HepG2 (cell line): ENCODE data around the gene ZMYM3. TPM values are rescaled to one million over a fixed set of nuclear protein-coding genes. Genes with fewer than 3 reads are reported as not detected.
A peak's percentile ranks its signal among the peaks of the same experiment; 100 is the strongest.

ENCODE experiments used
- ATAC-seq: fragments of 200-7000 bp; cut with Tn5 transposase; 3 replicates; pipeline ENCODE4 v1.9.1; 2020; ENCODE audit warnings: mild to moderate bottlenecking, moderate library complexity
- BruUV-seq: library from RNA; stranded (reverse); fragments of 400-500 nt; replicated peaks from 2 replicates; lab custom pipeline; 2021; lab: Mats Ljungman, UMichigan
- CTCF ChIA-PET: fragments of 300-600 bp; formaldehyde crosslinking; extraction: SDS; loops from one replicate; lab custom pipeline; 2021; ENCODE audit warnings: low total read pairs, inconsistent platforms, low intra/inter-chr PET ratio; lab: Yijun Ruan, JAX
- POLR2A ChIA-PET: fragments of 350-600 bp; sonication (Branson Sonifier 250); formaldehyde crosslinking; loops from one replicate; lab custom pipeline; 2020; ENCODE audit warnings: antibody characterized with exemption, inconsistent platforms; lab: Yijun Ruan, JAX
- DNase-seq: peaks from one replicate; pipeline ENCODE4 v3.0.0-alpha.2; 2015; ENCODE audit warnings: low spot score
- FAIRE-seq: peaks from 3 replicates; lab custom pipeline; 2011; peaks lifted over from hg19 to GRCh38; lab: Jason Lieb, UNC
- H2AFZ ChIP-seq: one replicate; pipeline ENCODE4 v1.6.1; 2011; ENCODE audit warnings: low read length, inconsistent platforms
- H3K27ac ChIP-seq: fragments of 300-600 bp; 3 replicates; pipeline ENCODE4 v1.8.0; 2011; ENCODE audit warnings: mixed run types, mild to moderate bottlenecking, mixed read lengths, low read length, inconsistent platforms; ENCODE audit not compliant: insufficient read depth; ENCODE audit errors: extremely low read length
- H3K27me3 ChIP-seq, 2 experiments: fragments of 200-600 bp in 1 of 2; 2 replicates in 1 of 2; 3 replicates in 1 of 2; pipeline versions ENCODE4 v1.6.0 to v1.8.0; 2011; ENCODE audit warnings: low read length in 2 of 2, mild to moderate bottlenecking in 2 of 2, moderate library complexity in 2 of 2, inconsistent platforms in 1 of 2; ENCODE audit not compliant: insufficient read depth in 2 of 2, control insufficient read depth in 1 of 2
- H3K36me3 ChIP-seq, 2 experiments: fragments of 200-600 bp in 1 of 2; replicated peaks in 1 of 2; 2 replicates in 1 of 2; 3 replicates in 1 of 2; pipeline versions ENCODE4 v1.5.1 to v1.8.0; 2011; ENCODE audit warnings: low read length in 2 of 2, inconsistent platforms in 1 of 2; ENCODE audit not compliant: insufficient read depth in 2 of 2, control insufficient read depth in 1 of 2
- H3K4me1 ChIP-seq: 2 replicates; pipeline ENCODE4 v1.5.1; 2012; ENCODE audit warnings: low read length, inconsistent platforms; ENCODE audit not compliant: insufficient read depth
- H3K4me2 ChIP-seq: 2 replicates; pipeline ENCODE4 v1.6.0; 2011; ENCODE audit warnings: low read depth, low read length, inconsistent platforms
- H3K4me3 ChIP-seq, 3 experiments: fragments of 200-600 bp in 1 of 3; sonication (generic), shearing (Covaris generic) in 1 of 3; replicated peaks in 1 of 3; 2 replicates each; pipeline ENCODE4 v1.5.1; 2011 to 2016; ENCODE audit warnings: low read length in 3 of 3, inconsistent platforms in 2 of 3, low read depth in 2 of 3, mild to moderate bottlenecking in 2 of 3, control low read depth in 1 of 3, mixed read lengths in 1 of 3; ENCODE audit not compliant: insufficient read depth in 1 of 3
- H3K79me2 ChIP-seq: one replicate; pipeline ENCODE4 v1.6.1; 2011; ENCODE audit warnings: low read length, inconsistent platforms; ENCODE audit not compliant: insufficient read depth
- H3K9ac ChIP-seq: 2 replicates; pipeline ENCODE4 v1.6.0; 2011; ENCODE audit warnings: mild to moderate bottlenecking, low read depth, low read length, inconsistent platforms; ENCODE audit not compliant: insufficient read depth
- H3K9me3 ChIP-seq: 2 replicates; pipeline ENCODE4 v1.5.1; 2012; ENCODE audit warnings: mild to moderate bottlenecking, low read length
- H4K20me1 ChIP-seq: 2 replicates; pipeline ENCODE4 v1.6.0; 2011; ENCODE audit warnings: inconsistent platforms, mild to moderate bottlenecking, low read length, moderate library complexity; ENCODE audit not compliant: insufficient read depth
- DPF2 ChIP-seq: sonication (generic); formaldehyde crosslinking; IDR thresholded peaks from 2 replicates; pipeline ENCODE4 v1.4.0; 2020; ENCODE audit warnings: mild to moderate bottlenecking, low read depth, missing genetic modification reagents, borderline replicate concordance
- DR1 ChIP-seq: sonication (generic); formaldehyde crosslinking; IDR thresholded peaks from 2 replicates; pipeline ENCODE4 v1.8.0; 2021; ENCODE audit warnings: mild to moderate bottlenecking, missing genetic modification reagents, inconsistent platforms
- KAT8 ChIP-seq: IDR thresholded peaks from 2 replicates; pipeline ENCODE4 v1.6.1; 2016; ENCODE audit warnings: missing genetic modification reagents, missing compliant biosample characterization
- KDM5B ChIP-seq: sonication (generic); formaldehyde crosslinking; IDR thresholded peaks from 2 replicates; pipeline ENCODE4 v1.4.0; 2020; ENCODE audit warnings: missing genetic modification reagents, mild to moderate bottlenecking, borderline replicate concordance
- MATR3 ChIP-seq: sonication (generic); formaldehyde crosslinking; IDR thresholded peaks from 2 replicates; pipeline ENCODE4 v1.4.0; 2020; ENCODE audit warnings: missing genetic modification reagents
- NFIC ChIP-seq: IDR thresholded peaks from 2 replicates; pipeline ENCODE4 v1.6.1; 2012; ENCODE audit warnings: mild to moderate bottlenecking, low read length, inconsistent platforms
- NRL ChIP-seq: sonication (generic); formaldehyde crosslinking; IDR thresholded peaks from 2 replicates; pipeline ENCODE4 v1.5.0; 2020; ENCODE audit warnings: missing genetic modification reagents, mild to moderate bottlenecking, moderate library complexity, borderline replicate concordance
- RBFOX2 ChIP-seq: fragments of 200-400 bp; formaldehyde crosslinking; IDR thresholded peaks from 2 replicates; pipeline ENCODE4 v1.6.1; 2017; ENCODE audit warnings: low read depth, mild to moderate bottlenecking, low read length
- SALL1 ChIP-seq: sonication (generic); formaldehyde crosslinking; IDR thresholded peaks from 2 replicates; pipeline ENCODE4 v1.8.0; 2022; ENCODE audit warnings: mild to moderate bottlenecking, missing genetic modification reagents
- SAP130 ChIP-seq: IDR thresholded peaks from 2 replicates; pipeline ENCODE4 v1.6.1; 2016; ENCODE audit warnings: low read depth
- ZNF263 ChIP-seq: sonication (generic); formaldehyde crosslinking; IDR thresholded peaks from 2 replicates; pipeline ENCODE4 v1.4.0; 2020; ENCODE audit warnings: missing genetic modification reagents
- ZNF546 ChIP-seq: sonication (generic); formaldehyde crosslinking; conservative IDR thresholded peaks from 2 replicates; pipeline ENCODE4 v1.8.1; 2023; ENCODE audit warnings: mild to moderate bottlenecking, missing genetic modification reagents
- WGBS: methylation state at CpG from one replicate; pipeline ENCODE4 v1.1.6; 2017; ENCODE audit warnings: low lambda C conversion rate; 5-methylcytosine and 5-hydroxymethylcytosine counted together
- in situ Hi-C: cut with HindIII; loops from 2 replicates; pipeline ENCODE4 v1.10.0; 2017; ENCODE audit warnings: low pct_unique_long_range_greater_than_20kb; ENCODE audit not compliant: extremely low pct_ligation_motif_present
- intact Hi-C: fragments of 100-400 bp; cut with micrococcal nuclease; formaldehyde crosslinking; loops from one replicate; pipeline ENCODE4 v1.10.0; 2022; ENCODE audit not compliant: unreplicated experiment
- polyA plus RNA-seq, 8 experiments: library from polyadenylated mRNA; depleted of rRNA in 3 of 8; stranded (reverse) in 7 of 8; unstranded in 1 of 8; fragments of >200 nt; fragmentation: Illumina TruSeq in 4 of 8; extraction: Trizol in 4 of 8; gene quantifications; 2 replicates each; pipeline versions ENCODE4 v1.2.1 to v1.2.3, GENCODE V29; 2011 to 2016; ENCODE audit warnings: low read depth in 4 of 8, missing spikeins in 1 of 8, mixed read lengths in 1 of 8; ENCODE audit not compliant: insufficient read depth in 1 of 8
- total RNA-seq, 5 experiments: library from RNA; depleted of rRNA; stranded (reverse); fragments of >200 nt; fragmentation: Illumina TruSeq; extraction: Trizol; gene quantifications; 2 replicates each; pipeline ENCODE4 v1.2.3, GENCODE V29; 2016; ENCODE audit warnings: low read depth in 1 of 5
- TF ChIP-seq, protein P1 (sequence below): sonication (generic); formaldehyde crosslinking; IDR thresholded peaks from 2 replicates; pipeline ENCODE4 v1.4.0; 2020; ENCODE audit warnings: low read depth, mild to moderate bottlenecking, missing genetic modification reagents
- TF ChIP-seq, protein P2 (sequence below): IDR thresholded peaks from 2 replicates; pipeline ENCODE4 v1.6.1; 2016; ENCODE audit warnings: low read depth
- TF ChIP-seq, protein P3 (sequence below): sonication (generic); formaldehyde crosslinking; IDR thresholded peaks from 2 replicates; pipeline ENCODE4 v1.8.0; 2022; ENCODE audit warnings: missing genetic modification reagents, mild to moderate bottlenecking, inconsistent platforms, borderline replicate concordance
- TF ChIP-seq, protein P4 (sequence below): sonication (generic); formaldehyde crosslinking; IDR thresholded peaks from 2 replicates; pipeline ENCODE4 v1.4.0; 2020; ENCODE audit warnings: mild to moderate bottlenecking, missing genetic modification reagents

The ZMYM3 gene
- total and polyA plus RNA-seq, 2 of the 13 experiments (the other 11 are each of a cell fraction or from before 2014, with no cell fraction given): 26.4 to 35.4 TPM

DNA sequence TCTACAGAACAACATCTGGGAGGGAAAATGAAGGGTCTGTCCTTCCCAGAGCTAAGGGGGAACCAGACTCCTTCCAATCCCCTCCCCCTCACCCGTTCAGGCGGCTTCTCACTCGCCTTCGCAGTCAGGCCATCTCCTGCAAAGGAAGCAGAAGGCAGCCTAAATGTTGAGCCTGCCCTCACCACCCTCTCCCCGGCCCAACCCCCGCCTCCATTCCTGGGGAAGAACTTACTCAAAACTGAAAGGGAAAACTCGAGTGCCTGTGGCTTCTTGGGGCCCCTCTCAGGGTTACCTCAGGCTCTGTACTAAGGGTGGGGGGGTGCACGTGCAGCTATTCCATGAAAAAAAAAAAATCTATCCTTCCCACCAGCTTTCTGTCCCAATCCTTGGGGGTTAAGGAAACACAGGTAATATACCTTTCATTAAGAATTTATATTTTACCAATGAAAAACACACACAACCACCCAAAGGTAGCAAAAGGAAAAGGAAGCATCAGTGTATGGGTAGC, 2.4 kb downstream of the ZMYM3 start:
- FAIRE-seq: no peak
- no TSS peak for BruUV-seq
- Histone ChIP-seq H3K4me2 (peak overlapping the region; percentile 75), H3K36me3 (peaks cover 8 to 22% of the 10 kb centered on the region in 2 experiments), H3K9ac (peak overlapping the region; percentile 56; the same call in 1 of the 2 replicates), H3K27ac (no peak overlapping the region), H3K4me1 (peaks cover 34% of the 10 kb centered on the region), H4K20me1 (no peaks in the 10 kb centered on the region)
- no peak for DNase-seq
- intact Hi-C loops: loop anchor here (5.0 kb wide), 1 partner anchor 69 kb away; no protein-coding TSS in a partner anchor
- TF ChIP-seq, protein P1, sequence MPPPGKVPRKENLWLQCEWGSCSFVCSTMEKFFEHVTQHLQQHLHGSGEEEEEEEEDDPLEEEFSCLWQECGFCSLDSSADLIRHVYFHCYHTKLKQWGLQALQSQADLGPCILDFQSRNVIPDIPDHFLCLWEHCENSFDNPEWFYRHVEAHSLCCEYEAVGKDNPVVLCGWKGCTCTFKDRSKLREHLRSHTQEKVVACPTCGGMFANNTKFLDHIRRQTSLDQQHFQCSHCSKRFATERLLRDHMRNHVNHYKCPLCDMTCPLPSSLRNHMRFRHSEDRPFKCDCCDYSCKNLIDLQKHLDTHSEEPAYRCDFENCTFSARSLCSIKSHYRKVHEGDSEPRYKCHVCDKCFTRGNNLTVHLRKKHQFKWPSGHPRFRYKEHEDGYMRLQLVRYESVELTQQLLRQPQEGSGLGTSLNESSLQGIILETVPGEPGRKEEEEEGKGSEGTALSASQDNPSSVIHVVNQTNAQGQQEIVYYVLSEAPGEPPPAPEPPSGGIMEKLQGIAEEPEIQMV (CRISPR knock-in tag): no peak
- TF ChIP-seq MATR3 (CRISPR knock-in tag) (no peak), KAT8 (CRISPR knock-in tag) (no peak), SALL1 (CRISPR knock-in tag) (no peak), ZNF263 (no peak), SAP130 (CRISPR knock-in tag) (no peak), KDM5B (no peak), ZNF546 (CRISPR knock-in tag) (no peak), RBFOX2 (no peak), NFIC (no peak), DPF2 (no peak), NRL (CRISPR knock-in tag) (no peak), DR1 (CRISPR knock-in tag) (no peak)
- TF ChIP-seq, protein P2, sequence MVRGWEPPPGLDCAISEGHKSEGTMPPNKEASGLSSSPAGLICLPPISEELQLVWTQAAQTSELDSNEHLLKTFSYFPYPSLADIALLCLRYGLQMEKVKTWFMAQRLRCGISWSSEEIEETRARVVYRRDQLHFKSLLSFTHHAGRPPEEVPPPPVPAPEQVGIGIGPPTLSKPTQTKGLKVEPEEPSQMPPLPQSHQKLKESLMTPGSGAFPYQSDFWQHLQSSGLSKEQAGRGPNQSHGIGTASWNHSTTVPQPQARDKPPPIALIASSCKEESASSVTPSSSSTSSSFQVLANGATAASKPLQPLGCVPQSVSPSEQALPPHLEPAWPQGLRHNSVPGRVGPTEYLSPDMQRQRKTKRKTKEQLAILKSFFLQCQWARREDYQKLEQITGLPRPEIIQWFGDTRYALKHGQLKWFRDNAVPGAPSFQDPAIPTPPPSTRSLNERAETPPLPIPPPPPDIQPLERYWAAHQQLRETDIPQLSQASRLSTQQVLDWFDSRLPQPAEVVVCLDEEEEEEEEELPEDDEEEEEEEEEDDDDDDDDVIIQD (CRISPR knock-in tag): no peak
- TF ChIP-seq, protein P3, sequence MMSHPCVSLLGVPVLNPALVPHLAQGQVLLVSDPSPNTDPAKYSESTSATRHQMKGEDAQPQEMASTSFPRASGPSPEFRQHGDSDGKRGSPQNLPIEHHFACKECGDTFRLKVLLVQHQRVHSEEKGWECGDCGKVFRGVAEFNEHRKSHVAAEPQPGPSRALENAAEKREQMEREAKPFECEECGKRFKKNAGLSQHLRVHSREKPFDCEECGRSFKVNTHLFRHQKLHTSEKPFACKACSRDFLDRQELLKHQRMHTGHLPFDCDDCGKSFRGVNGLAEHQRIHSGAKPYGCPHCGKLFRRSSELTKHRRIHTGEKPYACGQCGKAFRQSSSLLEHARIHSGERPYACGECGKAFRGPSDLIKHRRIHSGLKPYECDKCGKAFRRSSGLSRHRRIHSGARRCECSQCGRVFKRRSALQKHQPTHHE (CRISPR knock-in tag): no peak
- TF ChIP-seq, protein P4, sequence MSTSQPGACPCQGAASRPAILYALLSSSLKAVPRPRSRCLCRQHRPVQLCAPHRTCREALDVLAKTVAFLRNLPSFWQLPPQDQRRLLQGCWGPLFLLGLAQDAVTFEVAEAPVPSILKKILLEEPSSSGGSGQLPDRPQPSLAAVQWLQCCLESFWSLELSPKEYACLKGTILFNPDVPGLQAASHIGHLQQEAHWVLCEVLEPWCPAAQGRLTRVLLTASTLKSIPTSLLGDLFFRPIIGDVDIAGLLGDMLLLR (CRISPR knock-in tag): no peak
- TF ChIP-seq, all 625 proteins: peak for 0
- CTCF ChIA-PET: no interaction called here
- H3K4me3 ChIP-seq: no peak overlapping the region
- H2AFZ ChIP-seq: no peak overlapping the region
- in situ Hi-C loops: no loop called here
- POLR2A ChIA-PET: interaction anchor here (0.9 to 1.6 kb wide), 2 partner anchors 24 to 26 kb away, joined by 4 to 5 read pairs; no protein-coding TSS in a partner anchor
- no peak for ATAC-seq
- H3K79me2 ChIP-seq: peaks cover 18% of the 10 kb centered on the region
- 80% methylated on average over 4 of the region's 8 CpGs for WGBS
- no peaks in the 10 kb centered on the region; a peak in 1 of 5 replicates for H3K27me3 ChIP-seq
- no peaks in the 10 kb centered on the region for H3K9me3 ChIP-seq
